Measurements from ENCODE around the gene HGFAC. TPM values are rescaled to one million over a fixed set of nuclear protein-coding genes. Genes with fewer than 3 reads are reported as not detected.
A peak's percentile ranks its signal among the peaks of the same experiment; 100 is the strongest.

Gene HGFAC
- total RNA-seq, 1 experiment from 2014 or later: 0.20 TPM

DNA sequence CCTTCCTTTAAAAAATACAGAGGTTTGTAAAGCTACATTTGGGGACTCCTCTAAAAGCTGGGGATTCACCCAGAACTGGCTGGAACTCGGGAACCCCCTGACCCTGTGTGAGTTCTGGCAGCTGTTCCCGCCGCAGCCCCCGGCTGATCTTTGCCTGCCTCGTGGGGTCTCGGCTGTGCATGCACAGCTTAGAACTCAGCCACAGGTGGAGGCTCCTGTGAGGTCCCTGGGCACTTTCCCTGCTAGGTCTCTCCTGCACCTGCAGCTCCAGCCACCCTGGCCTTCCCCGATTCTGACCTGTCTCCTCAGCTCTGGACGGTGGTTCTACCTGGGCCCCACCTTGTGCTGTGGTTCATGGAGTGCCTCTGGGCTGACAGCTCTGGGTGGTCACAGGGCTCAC is 48.6 kb upstream of the HGFAC start:
- H3K9me3 Mint-ChIP-seq: peaks cover 14% of the 10 kb centered on the region
- CTCF ChIA-PET: interaction anchor here (1.2 to 1.6 kb wide), 4 partner anchors 12 to 75 kb away, joined by 3 to 7 read pairs (median 6); no protein-coding TSS in a partner anchor
- no peak for ATAC-seq
- H3K4me1 Mint-ChIP-seq: peaks cover 32% of the 10 kb centered on the region
- H3K4me3 Mint-ChIP-seq: no peak overlapping the region
- H3K36me3 Mint-ChIP-seq: peaks cover 7% of the 10 kb centered on the region
- no peak for TF ChIP-seq FOXJ3 (CRISPR knock-in tag; IDR thresholded peaks at IDR 0.05; ENCODE audit: borderline replicate concordance)
- no peak for TF ChIP-seq ZNF396 (CRISPR knock-in tag; IDR thresholded peaks at IDR 0.05; ENCODE audit: borderline replicate concordance)
- TF ChIP-seq, protein P1, sequence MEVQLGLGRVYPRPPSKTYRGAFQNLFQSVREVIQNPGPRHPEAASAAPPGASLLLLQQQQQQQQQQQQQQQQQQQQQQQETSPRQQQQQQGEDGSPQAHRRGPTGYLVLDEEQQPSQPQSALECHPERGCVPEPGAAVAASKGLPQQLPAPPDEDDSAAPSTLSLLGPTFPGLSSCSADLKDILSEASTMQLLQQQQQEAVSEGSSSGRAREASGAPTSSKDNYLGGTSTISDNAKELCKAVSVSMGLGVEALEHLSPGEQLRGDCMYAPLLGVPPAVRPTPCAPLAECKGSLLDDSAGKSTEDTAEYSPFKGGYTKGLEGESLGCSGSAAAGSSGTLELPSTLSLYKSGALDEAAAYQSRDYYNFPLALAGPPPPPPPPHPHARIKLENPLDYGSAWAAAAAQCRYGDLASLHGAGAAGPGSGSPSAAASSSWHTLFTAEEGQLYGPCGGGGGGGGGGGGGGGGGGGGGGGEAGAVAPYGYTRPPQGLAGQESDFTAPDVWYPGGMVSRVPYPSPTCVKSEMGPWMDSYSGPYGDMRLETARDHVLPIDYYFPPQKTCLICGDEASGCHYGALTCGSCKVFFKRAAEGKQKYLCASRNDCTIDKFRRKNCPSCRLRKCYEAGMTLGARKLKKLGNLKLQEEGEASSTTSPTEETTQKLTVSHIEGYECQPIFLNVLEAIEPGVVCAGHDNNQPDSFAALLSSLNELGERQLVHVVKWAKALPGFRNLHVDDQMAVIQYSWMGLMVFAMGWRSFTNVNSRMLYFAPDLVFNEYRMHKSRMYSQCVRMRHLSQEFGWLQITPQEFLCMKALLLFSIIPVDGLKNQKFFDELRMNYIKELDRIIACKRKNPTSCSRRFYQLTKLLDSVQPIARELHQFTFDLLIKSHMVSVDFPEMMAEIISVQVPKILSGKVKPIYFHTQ (CRISPR knock-in tag; IDR thresholded peaks at IDR 0.05): no peak
- TF ChIP-seq, protein P2, sequence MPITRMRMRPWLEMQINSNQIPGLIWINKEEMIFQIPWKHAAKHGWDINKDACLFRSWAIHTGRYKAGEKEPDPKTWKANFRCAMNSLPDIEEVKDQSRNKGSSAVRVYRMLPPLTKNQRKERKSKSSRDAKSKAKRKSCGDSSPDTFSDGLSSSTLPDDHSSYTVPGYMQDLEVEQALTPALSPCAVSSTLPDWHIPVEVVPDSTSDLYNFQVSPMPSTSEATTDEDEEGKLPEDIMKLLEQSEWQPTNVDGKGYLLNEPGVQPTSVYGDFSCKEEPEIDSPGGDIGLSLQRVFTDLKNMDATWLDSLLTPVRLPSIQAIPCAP (CRISPR knock-in tag; IDR thresholded peaks at IDR 0.05): no peak
- TF ChIP-seq TCF7 (CRISPR knock-in tag; IDR thresholded peaks at IDR 0.05; ENCODE audit: low read depth): no peak
- no peak for TF ChIP-seq MXD4 (CRISPR knock-in tag; IDR thresholded peaks at IDR 0.05; ENCODE audit: borderline replicate concordance)
- TF ChIP-seq, protein P3, sequence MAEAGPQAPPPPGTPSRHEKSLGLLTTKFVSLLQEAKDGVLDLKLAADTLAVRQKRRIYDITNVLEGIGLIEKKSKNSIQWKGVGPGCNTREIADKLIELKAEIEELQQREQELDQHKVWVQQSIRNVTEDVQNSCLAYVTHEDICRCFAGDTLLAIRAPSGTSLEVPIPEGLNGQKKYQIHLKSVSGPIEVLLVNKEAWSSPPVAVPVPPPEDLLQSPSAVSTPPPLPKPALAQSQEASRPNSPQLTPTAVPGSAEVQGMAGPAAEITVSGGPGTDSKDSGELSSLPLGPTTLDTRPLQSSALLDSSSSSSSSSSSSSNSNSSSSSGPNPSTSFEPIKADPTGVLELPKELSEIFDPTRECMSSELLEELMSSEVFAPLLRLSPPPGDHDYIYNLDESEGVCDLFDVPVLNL (CRISPR knock-in tag; IDR thresholded peaks at IDR 0.05; ENCODE audit: borderline replicate concordance, low read depth): no peak
- DNase-seq (ENCODE audit: low spot score): no peak
- H3K27me3 Mint-ChIP-seq (ENCODE audit: low read depth): no peaks in the 10 kb centered on the region; the same call in 1 of the 2 replicates
- peak overlapping the region; percentile 8; the same call in 1 of the 2 replicates for H3K27ac Mint-ChIP-seq
- POLR2A ChIA-PET: no interaction called here

DNA sequence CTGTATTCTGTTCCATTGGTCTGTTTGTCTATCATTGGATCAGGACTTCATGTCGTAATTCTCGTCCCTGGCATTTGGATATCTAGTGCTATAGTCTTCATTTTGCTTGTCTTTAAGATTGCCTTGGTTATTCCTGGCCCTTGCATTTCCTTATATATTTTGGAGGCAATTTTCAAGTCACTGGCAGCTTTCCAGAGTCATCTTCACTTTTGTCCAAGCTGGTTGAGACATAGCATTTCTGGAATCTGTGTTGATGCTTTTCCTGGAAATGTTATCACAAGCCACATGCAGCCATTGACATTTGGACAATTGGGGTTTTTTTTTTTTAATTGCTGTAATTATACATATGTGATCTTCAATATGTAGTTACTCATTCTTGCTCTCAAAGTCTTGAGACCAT is 45.2 kb upstream of the HGFAC start:
- CTCF ChIA-PET: no interaction called here
- H3K4me1 Mint-ChIP-seq: 0 out of 2 replicates have a peak, but pooled peaks cover 2% of the 10 kb centered on the region
- H3K27ac Mint-ChIP-seq: no peak overlapping the region

More for the DNA sequence above, 45.2 kb upstream of the HGFAC start:
- POLR2A ChIA-PET: no interaction called here
- DNase-seq (ENCODE audit: low spot score) (no peak), ATAC-seq (no peak)
- TF ChIP-seq PRRX2 (CRISPR knock-in tag; IDR thresholded peaks at IDR 0.05) (no peak), GTF2I (CRISPR knock-in tag; conservative IDR thresholded peaks at IDR 0.05) (no peak), TEAD1 (CRISPR knock-in tag; IDR thresholded peaks at IDR 0.05) (no peak), CREB1 (CRISPR knock-in tag; IDR thresholded peaks at IDR 0.05) (no peak), ZNF423 (CRISPR knock-in tag; IDR thresholded peaks at IDR 0.05) (no peak), ZNF317 (CRISPR knock-in tag; IDR thresholded peaks at IDR 0.05; ENCODE audit: borderline replicate concordance, low read depth) (no peak)
- TF ChIP-seq, protein P4, sequence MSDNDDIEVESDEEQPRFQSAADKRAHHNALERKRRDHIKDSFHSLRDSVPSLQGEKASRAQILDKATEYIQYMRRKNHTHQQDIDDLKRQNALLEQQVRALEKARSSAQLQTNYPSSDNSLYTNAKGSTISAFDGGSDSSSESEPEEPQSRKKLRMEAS (CRISPR knock-in tag; IDR thresholded peaks at IDR 0.05): no peak
- TF ChIP-seq, protein P5, sequence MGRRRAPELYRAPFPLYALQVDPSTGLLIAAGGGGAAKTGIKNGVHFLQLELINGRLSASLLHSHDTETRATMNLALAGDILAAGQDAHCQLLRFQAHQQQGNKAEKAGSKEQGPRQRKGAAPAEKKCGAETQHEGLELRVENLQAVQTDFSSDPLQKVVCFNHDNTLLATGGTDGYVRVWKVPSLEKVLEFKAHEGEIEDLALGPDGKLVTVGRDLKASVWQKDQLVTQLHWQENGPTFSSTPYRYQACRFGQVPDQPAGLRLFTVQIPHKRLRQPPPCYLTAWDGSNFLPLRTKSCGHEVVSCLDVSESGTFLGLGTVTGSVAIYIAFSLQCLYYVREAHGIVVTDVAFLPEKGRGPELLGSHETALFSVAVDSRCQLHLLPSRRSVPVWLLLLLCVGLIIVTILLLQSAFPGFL (CRISPR knock-in tag; IDR thresholded peaks at IDR 0.05; ENCODE audit: borderline replicate concordance): no peak
- TF ChIP-seq, protein P6, sequence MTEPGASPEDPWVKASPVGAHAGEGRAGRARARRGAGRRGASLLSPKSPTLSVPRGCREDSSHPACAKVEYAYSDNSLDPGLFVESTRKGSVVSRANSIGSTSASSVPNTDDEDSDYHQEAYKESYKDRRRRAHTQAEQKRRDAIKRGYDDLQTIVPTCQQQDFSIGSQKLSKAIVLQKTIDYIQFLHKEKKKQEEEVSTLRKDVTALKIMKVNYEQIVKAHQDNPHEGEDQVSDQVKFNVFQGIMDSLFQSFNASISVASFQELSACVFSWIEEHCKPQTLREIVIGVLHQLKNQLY (CRISPR knock-in tag; IDR thresholded peaks at IDR 0.05): no peak
- TF ChIP-seq, protein P7, sequence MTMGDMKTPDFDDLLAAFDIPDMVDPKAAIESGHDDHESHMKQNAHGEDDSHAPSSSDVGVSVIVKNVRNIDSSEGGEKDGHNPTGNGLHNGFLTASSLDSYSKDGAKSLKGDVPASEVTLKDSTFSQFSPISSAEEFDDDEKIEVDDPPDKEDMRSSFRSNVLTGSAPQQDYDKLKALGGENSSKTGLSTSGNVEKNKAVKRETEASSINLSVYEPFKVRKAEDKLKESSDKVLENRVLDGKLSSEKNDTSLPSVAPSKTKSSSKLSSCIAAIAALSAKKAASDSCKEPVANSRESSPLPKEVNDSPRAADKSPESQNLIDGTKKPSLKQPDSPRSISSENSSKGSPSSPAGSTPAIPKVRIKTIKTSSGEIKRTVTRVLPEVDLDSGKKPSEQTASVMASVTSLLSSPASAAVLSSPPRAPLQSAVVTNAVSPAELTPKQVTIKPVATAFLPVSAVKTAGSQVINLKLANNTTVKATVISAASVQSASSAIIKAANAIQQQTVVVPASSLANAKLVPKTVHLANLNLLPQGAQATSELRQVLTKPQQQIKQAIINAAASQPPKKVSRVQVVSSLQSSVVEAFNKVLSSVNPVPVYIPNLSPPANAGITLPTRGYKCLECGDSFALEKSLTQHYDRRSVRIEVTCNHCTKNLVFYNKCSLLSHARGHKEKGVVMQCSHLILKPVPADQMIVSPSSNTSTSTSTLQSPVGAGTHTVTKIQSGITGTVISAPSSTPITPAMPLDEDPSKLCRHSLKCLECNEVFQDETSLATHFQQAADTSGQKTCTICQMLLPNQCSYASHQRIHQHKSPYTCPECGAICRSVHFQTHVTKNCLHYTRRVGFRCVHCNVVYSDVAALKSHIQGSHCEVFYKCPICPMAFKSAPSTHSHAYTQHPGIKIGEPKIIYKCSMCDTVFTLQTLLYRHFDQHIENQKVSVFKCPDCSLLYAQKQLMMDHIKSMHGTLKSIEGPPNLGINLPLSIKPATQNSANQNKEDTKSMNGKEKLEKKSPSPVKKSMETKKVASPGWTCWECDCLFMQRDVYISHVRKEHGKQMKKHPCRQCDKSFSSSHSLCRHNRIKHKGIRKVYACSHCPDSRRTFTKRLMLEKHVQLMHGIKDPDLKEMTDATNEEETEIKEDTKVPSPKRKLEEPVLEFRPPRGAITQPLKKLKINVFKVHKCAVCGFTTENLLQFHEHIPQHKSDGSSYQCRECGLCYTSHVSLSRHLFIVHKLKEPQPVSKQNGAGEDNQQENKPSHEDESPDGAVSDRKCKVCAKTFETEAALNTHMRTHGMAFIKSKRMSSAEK (CRISPR knock-in tag; IDR thresholded peaks at IDR 0.05; ENCODE audit: borderline replicate concordance): no peak
- H3K4me3 Mint-ChIP-seq: no peak overlapping the region
- no peaks in the 10 kb centered on the region; the same call in 1 of the 2 replicates for H3K27me3 Mint-ChIP-seq (ENCODE audit: low read depth)
- H3K9me3 Mint-ChIP-seq: peaks cover 14% of the 10 kb centered on the region
- H3K36me3 Mint-ChIP-seq: peaks cover 7% of the 10 kb centered on the region

Measured in WTC11 (cell line).